ENCODE measurements around the gene NPTN. TPM values are rescaled to one million over a fixed set of nuclear protein-coding genes. Genes with fewer than 3 reads are reported as not detected.
A peak's percentile ranks its signal among the peaks of the same experiment; 100 is the strongest.

NPTN gene
- total RNA-seq, 1 donor from 2014 or later = 203 TPM

GRCh38 chr15:73604477-73604876 is 28.7 kb downstream of the NPTN start:
- DNase-seq = no peak
- ATAC-seq = no peak
- intact Hi-C loops (cut with micrococcal nuclease) = no loop called here

GRCh38 chr15:73602992-73603391 is 30.2 kb downstream of the NPTN start:
- ATAC-seq (peak; percentile 63), DNase-seq (no peak)
- intact Hi-C loops (cut with micrococcal nuclease) = no loop called here

GRCh38 chr15:73602446-73602843 is 30.7 kb downstream of the NPTN start:
- DNase-seq = no peak
- peak; percentile 8 for ATAC-seq
- intact Hi-C loops (cut with micrococcal nuclease) = no loop called here

- DNase-seq (no peak), ATAC-seq (peak; percentile 76)
- intact Hi-C loops (cut with micrococcal nuclease) = no loop called here
These were observed 31.4 kb downstream of the NPTN start for GRCh38 chr15:73601451-73602445.

- no peak for DNase-seq
- intact Hi-C loops (cut with micrococcal nuclease) = no loop called here
- ATAC-seq = no peak
These were observed 32.5 kb downstream of the NPTN start for GRCh38 chr15:73600413-73601335.

- DNase-seq (no peak), ATAC-seq (no peak)
- intact Hi-C loops (cut with micrococcal nuclease) = no loop called here
These were observed 33.3 kb downstream of the NPTN start for GRCh38 chr15:73599934-73600333.

- intact Hi-C loops (cut with micrococcal nuclease) = no loop called here
- ATAC-seq (peak; percentile 3), DNase-seq (no peak)
These were observed 34.5 kb downstream of the NPTN start for GRCh38 chr15:73598530-73599160.

- DNase-seq (no peak), ATAC-seq (no peak)
- intact Hi-C loops (cut with micrococcal nuclease) = no loop called here
These were observed 36.1 kb downstream of the NPTN start for GRCh38 chr15:73597036-73597638.

GRCh38 chr15:73596174-73596573 is 37.0 kb downstream of the NPTN start:
- intact Hi-C loops (cut with micrococcal nuclease) = no loop called here
- DNase-seq (no peak), ATAC-seq (no peak)

GRCh38 chr15:73594109-73594508 is 39.1 kb downstream of the NPTN start:
- intact Hi-C loops (cut with micrococcal nuclease) = no loop called here
- ATAC-seq (no peak), DNase-seq (no peak)

GRCh38 chr15:73593304-73594074 is 39.7 kb downstream of the NPTN start:
- intact Hi-C loops (cut with micrococcal nuclease) = no loop called here
- DNase-seq (no peak), ATAC-seq (peak; percentile 55)

GRCh38 chr15:73590263-73590662 is 42.9 kb downstream of the NPTN start:
- intact Hi-C loops (cut with micrococcal nuclease) = no loop called here
- DNase-seq = no peak

GRCh38 chr15:73589766-73590165 is 43.4 kb downstream of the NPTN start:
- DNase-seq (no peak), ATAC-seq (no peak)
- intact Hi-C loops (cut with micrococcal nuclease) = no loop called here

More at GRCh38 chr15:73590263-73590662, 42.9 kb downstream of the NPTN start:
- no peak for ATAC-seq

GRCh38 chr15:73585871-73586654 is 47.1 kb downstream of the NPTN start:
- intact Hi-C loops (cut with micrococcal nuclease) = no loop called here
- no peak for ATAC-seq

GRCh38 chr15:73584699-73585420 is 48.3 kb downstream of the NPTN start:
- DNase-seq = no peak
- no peak for ATAC-seq
- intact Hi-C loops (cut with micrococcal nuclease) = no loop called here

More at GRCh38 chr15:73585871-73586654, 47.1 kb downstream of the NPTN start:
- no peak for DNase-seq

- DNase-seq (no peak), ATAC-seq (no peak)
- intact Hi-C loops (cut with micrococcal nuclease) = no loop called here
These were observed 49.6 kb downstream of the NPTN start for GRCh38 chr15:73583544-73583943.

GRCh38 chr15:73582851-73583379 is 50.3 kb downstream of the NPTN start:
- no peak for DNase-seq
- no peak for ATAC-seq
- intact Hi-C loops (cut with micrococcal nuclease) = no loop called here
